ENCODE measurements around the gene ZBTB48.
A peak's percentile ranks its signal among the peaks of the same experiment; 100 is the strongest.
"Not testable (repeated sequence)": the region's sequence is repeated elsewhere in the genome, so short reads cannot be mapped to it uniquely, and the experiment has no call there.

ZBTB48 gene

DNA sequence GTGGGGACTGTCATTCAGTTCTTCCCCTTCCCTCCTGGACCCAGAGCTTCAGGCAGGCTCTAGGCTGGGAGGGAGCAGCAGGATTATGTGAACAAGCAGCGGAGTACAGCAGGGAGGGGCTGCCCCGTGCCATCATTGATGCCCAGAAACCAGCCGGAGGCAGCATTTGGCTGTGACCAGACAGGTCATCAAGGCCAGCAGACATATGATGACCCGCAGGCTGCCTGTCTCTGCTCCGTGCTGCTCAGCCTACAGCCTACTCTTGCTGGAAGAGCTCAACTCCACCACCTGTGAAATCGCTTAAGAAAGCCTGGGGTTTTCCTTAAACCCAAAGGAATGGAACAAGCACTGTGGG, 18.0 kb downstream of the ZBTB48 start:
- no peak overlapping the region for H3K4me3 ChIP-seq (ENCODE audit: low read depth, low read length)
- TF ChIP-seq POLR2A (IDR thresholded peaks at IDR 0.05; ENCODE audit: extremely low read depth, insufficient read length) = no peak
- TF ChIP-seq, protein P1, sequence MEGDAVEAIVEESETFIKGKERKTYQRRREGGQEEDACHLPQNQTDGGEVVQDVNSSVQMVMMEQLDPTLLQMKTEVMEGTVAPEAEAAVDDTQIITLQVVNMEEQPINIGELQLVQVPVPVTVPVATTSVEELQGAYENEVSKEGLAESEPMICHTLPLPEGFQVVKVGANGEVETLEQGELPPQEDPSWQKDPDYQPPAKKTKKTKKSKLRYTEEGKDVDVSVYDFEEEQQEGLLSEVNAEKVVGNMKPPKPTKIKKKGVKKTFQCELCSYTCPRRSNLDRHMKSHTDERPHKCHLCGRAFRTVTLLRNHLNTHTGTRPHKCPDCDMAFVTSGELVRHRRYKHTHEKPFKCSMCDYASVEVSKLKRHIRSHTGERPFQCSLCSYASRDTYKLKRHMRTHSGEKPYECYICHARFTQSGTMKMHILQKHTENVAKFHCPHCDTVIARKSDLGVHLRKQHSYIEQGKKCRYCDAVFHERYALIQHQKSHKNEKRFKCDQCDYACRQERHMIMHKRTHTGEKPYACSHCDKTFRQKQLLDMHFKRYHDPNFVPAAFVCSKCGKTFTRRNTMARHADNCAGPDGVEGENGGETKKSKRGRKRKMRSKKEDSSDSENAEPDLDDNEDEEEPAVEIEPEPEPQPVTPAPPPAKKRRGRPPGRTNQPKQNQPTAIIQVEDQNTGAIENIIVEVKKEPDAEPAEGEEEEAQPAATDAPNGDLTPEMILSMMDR (IDR thresholded peaks at IDR 0.05; ENCODE audit: low read depth, low read length) = no peak
- no peak for TF ChIP-seq MYC (IDR thresholded peaks at IDR 0.05; ENCODE audit: low read depth, low read length)
- TF ChIP-seq, protein P2, sequence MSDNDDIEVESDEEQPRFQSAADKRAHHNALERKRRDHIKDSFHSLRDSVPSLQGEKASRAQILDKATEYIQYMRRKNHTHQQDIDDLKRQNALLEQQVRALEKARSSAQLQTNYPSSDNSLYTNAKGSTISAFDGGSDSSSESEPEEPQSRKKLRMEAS (IDR thresholded peaks at IDR 0.05; ENCODE audit: low read depth, low read length) = no peak
- DNase-seq (ENCODE audit: low read depth) = no peak

DNA sequence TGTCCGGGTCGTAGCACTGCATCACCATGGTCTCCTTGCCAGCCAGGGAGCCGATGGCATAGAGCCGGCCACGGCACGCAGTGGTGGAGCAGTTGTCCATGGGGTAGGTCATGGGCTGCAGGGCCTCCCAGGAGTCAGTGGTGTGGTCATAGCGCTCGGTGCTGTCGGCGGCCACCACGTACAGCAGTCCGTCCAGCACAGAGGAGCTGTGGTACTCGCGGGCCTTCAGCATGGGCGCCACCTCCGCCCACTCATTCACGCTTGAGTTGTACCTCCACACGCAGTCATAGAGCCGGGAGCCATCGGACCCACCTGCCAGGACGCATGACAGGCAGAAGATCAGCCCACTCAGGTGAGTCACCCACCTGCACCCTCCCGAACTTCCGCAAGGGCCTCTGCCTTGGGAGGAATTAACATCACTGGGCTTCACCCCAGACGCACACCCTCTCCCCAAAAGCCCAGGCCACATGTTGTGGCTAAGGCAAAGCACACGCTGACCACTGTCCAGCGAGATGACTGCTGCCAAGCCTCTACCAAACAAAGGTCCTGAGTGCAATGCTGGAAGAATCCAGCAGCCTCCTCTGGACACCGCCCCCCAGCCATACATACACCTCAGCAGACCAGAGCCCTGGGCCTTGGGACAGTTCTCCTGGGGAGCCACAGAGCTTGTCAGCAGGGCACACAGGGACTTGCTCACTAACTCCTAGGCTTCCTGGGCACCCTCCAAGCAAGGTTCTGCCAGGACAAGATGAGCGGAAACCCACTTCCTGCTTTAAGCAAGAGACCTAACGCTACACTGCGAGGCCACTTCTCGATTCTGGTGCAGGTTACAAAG, 19.6 kb downstream of the ZBTB48 start:
- peak overlapping the region; percentile 95 for H3K4me3 ChIP-seq (ENCODE audit: low read depth, low read length)
- TF ChIP-seq, protein P2 (IDR thresholded peaks at IDR 0.05; ENCODE audit: low read depth, low read length) = peak; percentile 57; the same call in 1 of the 2 replicates
- TF ChIP-seq POLR2A (IDR thresholded peaks at IDR 0.05; ENCODE audit: extremely low read depth, insufficient read length) = no peak
- TF ChIP-seq, protein P1 (IDR thresholded peaks at IDR 0.05; ENCODE audit: low read depth, low read length) = no peak
- 0 out of 2 replicates have a peak, but pooled peaks have one; percentile 14 for TF ChIP-seq MYC (IDR thresholded peaks at IDR 0.05; ENCODE audit: low read depth, low read length)

DNA sequence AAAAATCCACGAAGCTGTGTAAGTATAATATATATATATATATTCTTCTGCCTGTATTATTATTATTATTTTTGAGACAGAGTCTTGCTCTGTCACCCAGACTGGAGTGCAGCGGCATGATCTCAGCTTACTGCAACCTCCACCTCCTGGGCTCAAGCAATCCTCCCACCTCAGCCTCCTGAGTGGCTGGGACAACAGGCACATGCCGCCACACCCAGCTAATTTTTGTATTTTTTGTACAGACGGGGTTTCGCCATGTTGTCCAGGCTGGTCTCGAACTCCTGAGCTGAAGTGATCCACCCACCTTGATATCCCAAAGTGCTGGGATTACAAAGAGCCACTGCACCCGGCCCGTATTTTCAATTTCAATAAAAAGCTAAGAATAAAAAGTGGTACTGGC, 20.2 kb downstream of the ZBTB48 start:
- peak overlapping the region; percentile 95 for H3K4me3 ChIP-seq (ENCODE audit: low read depth, low read length)
- DNase-seq (ENCODE audit: low read depth) = not testable (repeated sequence)

More for the DNA sequence above, 19.6 kb downstream of the ZBTB48 start:
- DNase-seq (ENCODE audit: low read depth) = peak; percentile 87

DNA sequence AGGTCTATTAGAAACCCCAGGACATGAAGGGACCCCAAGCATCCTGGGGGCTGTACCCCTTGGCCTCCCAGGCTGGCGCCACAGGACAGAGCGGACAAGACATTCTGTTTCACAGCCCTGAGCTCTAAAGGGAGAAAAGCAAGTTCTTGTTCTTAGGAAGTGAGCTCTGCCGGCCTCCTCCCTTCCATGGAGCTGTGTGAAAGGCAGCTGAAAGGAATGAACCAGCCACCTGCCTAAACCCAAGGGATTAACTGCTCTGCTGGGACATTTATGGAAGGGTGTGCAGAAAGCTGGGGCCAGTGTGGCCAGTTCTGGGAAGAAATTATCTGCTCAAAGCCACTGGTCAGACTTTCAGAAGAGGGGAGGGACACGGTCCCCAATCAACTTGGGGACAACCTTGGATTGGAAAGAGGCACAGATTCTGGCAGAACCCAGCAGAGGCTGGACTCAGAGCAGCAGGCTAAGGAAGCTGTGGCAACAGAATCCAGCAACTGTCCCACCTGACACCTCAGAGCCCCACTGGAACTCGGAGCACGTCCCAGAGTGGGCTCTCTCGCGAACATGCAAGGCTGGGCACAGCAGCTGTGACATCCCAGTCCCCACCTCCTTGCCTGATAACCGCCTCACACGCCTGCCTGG, 20.7 kb downstream of the ZBTB48 start:
- H3K4me3 ChIP-seq (ENCODE audit: low read depth, low read length) = peak overlapping the region; percentile 95
- peak; percentile 11 for TF ChIP-seq POLR2A (IDR thresholded peaks at IDR 0.05; ENCODE audit: extremely low read depth, insufficient read length)
- TF ChIP-seq, protein P1 (IDR thresholded peaks at IDR 0.05; ENCODE audit: low read depth, low read length) = no peak
- peak; percentile 49 for DNase-seq (ENCODE audit: low read depth)

DNA sequence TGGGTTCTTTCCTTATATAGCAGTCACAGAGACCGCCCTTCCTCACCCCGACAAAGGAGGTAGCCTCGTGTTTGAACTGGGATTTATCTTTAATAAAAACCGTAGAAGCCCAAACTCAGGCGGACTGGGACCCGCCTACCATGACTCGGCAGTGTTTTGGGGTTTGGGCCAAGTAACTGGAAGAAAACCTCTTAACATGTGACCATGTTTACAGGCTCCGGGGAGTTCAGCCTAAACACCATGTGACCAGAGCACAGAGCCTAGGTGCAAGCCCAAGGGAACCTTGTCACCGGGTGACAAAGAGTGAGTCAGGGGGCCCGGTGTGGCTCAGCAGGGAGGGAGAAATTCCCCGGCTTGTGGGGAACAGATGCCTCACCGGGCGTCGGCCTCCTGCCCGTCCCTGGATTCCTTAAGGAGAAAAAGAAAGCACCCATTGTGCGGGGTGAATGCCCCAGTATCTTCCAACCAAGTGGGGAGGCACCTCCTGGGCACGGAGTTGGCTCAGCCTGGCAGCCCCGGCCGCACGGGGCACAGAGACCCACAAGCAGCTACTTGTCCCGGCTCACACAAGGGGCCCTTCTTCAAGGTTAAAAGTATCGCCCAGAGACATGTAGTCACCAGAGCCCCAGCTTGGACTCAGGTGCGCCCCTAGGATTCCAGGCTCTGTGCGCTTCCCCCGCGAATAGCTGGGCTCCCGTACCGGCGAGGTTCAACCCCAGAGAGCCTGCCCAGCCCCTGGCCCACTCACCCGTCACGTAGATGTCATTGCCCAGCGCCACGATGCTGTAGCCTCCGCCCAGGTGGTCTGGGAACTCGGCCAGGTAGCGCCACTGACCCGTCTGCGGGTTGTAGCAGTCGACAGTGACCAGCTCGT, 21.5 kb downstream of the ZBTB48 start:
- TF ChIP-seq, protein P1 (IDR thresholded peaks at IDR 0.05; ENCODE audit: low read depth, low read length) = no peak
- peak; percentile 74; the same call in 1 of the 2 replicates for TF ChIP-seq MYC (IDR thresholded peaks at IDR 0.05; ENCODE audit: low read depth, low read length)
- TF ChIP-seq, protein P2 (IDR thresholded peaks at IDR 0.05; ENCODE audit: low read depth, low read length) = peak; percentile 98
- DNase-seq (ENCODE audit: low read depth) = peak; percentile 90
- H3K4me3 ChIP-seq (ENCODE audit: low read depth, low read length) = peak overlapping the region; percentile 95

Measured in NB4 (cell line).